Measurements from ENCODE around the gene SMIM35.

Gene SMIM35

DNA sequence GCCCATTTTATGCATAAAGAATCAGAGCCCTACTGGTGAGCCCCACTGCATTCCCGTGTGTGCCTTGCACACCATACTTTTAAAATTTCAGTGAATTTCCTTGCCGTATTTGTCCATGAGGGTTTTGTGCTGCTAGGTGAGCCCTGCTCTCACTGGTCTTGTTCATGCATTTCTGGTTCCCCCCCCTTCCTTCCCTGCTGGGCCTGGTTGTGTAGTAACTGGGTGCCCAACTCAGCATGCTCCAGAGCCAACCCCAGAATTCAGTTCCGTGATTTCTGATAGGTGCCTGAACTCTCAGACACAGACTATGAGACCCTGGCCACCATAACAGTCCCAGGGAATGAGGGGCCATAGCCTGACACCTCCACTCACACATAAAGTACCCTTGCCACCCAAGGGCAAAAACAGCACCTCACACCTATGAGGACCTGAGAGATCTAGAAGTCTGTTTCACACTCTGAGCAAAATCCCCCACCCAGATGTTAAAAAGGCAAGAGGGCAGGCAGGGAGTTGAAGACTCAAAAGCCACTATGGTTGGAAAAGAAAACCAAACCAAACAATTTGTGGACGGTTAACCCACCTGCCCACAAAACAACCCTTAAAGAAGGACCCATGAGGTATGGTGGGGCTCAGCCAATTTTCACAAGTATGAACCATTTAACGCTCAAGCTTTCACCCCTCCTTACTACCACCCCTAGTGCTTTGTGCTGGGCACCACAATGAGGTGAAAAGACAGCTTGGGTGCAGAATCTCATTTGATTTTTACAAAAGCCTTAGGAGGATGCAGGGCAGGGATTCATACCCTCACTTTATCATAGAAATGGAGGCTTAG, 117.4 kb downstream of the SMIM35 start:
- in situ Hi-C loops (cut with MboI; ENCODE audit: low sequenced_read_pairs) = no loop called here

DNA sequence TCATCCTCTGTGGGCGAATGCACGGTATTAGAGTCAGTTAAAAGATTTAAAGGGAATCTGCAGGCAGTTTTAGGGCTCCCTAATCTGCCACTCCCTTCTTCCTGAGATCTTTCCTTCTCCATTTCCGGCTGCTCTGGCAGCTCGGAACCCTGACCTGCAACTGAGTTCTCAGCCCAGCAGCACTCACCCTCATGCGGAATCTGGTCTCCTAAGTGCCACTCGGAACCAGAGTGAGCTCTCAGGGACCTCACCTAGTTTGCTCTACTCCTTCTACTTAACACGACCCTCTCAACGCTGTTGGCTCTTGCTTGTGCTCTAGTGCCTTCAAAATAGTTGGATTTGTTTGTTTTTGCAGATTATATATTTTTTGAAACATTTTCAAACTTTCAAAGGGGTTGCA, 119.9 kb downstream of the SMIM35 start:
- in situ Hi-C loops (cut with MboI; ENCODE audit: low sequenced_read_pairs) = no loop called here

DNA sequence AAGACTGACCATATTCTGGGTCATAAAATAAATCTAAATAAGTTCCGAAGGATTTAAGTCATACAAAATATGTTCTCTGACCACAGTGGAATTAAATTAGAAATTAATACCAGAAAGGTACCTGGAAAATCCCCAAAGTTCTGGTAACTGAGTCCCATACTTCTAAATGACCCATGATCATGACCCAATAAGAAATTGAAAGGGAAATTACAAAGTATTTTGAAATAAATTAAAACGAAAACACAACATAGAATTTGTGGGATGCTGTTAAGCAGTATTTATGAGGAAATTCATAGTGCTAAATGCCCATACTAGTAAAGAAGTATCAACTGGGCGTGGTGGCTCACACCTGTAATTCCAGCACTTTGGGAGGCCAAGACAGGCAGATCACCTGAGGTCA, 123.9 kb downstream of the SMIM35 start:
- in situ Hi-C loops (cut with MboI; ENCODE audit: low sequenced_read_pairs) = no loop called here

DNA sequence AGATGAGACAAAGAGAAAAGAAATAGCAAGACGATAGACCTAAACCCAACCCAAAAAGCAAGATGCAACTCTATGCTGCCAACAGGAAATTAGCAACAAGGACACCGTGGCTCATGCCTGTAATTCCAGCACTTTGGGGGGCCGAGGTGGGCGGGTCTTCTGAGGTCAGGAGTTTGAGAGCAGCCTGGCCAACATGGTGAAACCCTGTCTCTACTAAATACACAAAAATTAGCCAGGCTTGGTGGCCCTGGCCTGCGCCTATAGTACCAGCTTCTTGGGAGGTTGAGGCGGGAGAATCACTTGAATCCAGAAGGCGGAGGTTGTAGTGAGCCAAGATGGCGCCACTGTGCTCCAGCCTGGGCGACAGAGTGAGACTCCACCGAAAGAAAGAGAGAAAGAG, 124.9 kb downstream of the SMIM35 start:
- in situ Hi-C loops (cut with MboI; ENCODE audit: low sequenced_read_pairs) = no loop called here

DNA sequence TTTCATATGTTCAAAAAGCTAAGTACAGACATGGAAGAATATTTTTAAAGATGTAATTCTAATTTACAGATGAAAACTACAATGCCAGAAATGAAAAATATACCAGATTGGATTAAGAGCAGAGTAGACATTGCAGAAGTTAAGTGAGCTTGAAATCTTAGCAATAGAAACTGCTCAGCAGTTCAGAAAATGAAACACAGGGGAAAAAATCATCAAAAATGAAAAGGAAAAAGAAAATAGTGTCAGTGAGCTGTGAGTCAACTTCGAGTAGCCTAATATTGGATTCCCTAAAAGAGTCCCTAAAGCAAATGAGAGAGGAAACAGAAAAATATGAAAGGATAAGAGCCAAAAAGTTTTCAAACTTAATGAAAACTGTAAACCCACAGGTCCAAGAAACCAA, 126.4 kb downstream of the SMIM35 start:
- in situ Hi-C loops (cut with MboI; ENCODE audit: low sequenced_read_pairs) = no loop called here

DNA sequence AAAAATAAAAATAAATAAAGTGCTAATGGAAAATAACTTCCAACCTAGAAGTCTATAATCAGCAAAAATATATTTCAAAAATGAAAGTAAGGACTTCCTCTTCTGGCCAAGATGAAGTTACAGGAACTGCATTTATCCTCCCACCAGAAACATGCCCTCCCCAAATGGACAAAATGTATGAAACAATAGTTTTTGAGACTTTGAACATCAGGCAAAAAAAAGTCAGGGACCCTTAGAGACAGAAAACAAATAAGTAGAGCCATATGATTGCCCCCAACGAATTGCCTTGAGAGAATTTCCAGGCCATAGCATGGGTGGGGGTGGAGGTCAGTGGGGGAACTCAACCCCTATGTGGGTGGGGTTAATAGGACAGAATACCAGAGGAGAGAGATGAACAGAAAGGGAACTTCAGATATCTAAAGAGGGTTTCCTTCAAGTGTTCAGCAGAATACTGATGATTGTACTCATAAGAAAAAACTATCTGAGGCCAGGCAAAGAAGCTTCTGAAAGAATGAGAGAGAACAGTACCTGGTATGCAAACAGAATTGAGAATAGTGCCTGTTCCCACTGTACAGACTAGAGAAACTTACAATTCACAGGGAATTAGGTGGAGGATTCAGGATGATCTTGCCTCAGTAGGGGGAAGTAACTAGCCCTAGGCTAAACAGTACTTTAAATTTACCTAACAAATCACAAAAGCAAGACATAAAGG, 127.2 kb downstream of the SMIM35 start:
- in situ Hi-C loops (cut with MboI; ENCODE audit: low sequenced_read_pairs) = no loop called here

DNA sequence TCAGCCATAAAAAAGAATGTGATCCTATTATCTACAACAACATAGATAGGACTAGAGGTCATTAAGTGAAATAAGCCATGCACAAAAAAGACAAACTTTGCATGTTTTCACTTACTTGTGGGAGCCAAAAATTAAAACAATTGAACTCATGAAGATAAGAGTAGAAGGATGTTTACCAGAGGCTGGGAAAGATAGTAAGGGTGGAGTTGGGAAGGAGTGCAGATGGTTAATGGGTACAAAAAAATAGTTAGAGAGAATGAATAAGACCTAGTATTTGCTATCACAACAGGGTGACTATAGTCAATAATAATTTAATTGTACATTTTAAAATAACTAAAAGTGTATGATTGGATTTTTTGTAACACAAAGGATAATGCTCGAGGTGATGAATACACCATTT, 127.8 kb downstream of the SMIM35 start:
- in situ Hi-C loops (cut with MboI; ENCODE audit: low sequenced_read_pairs) = no loop called here

Measured in HL-60/S4 (cell line).